NCI-H510A treated with DMSO at 0.1 percent for 48 hours (cell line): ENCODE measurements around the gene ORAI1.
"Not testable (repeated sequence)": the region's sequence is repeated elsewhere in the genome, so short reads cannot be mapped to it uniquely, and the experiment has no call there.

Source experiments
- DNase-seq: peaks from one replicate; lab custom pipeline; 2025; lab: John Stamatoyannopoulos, UW

ORAI1 gene

GRCh38 chr12:121626087-121626852, at the start of gene ORAI1:
TSS of gene ORAI1 (plus strand) at chr12:121626530.
- DNase-seq, result peak; percentile 95

- no peak for DNase-seq
Measured at GRCh38 chr12:121576851-121577391, 49.4 kb upstream of the ORAI1 start.

GRCh38 chr12:121577443-121578180, 48.7 kb upstream of the ORAI1 start:
- no peak for DNase-seq

GRCh38 chr12:121578230-121579189, 47.8 kb upstream of the ORAI1 start:
- DNase-seq, result no peak

GRCh38 chr12:121579190-121579791, 47.0 kb upstream of the ORAI1 start:
- DNase-seq, result peak; percentile 52

GRCh38 chr12:121579981-121580868, 46.1 kb upstream of the ORAI1 start:
- DNase-seq, result peak; percentile 92

- DNase-seq, result peak; percentile 50
Measured at GRCh38 chr12:121580959-121581685, 45.2 kb upstream of the ORAI1 start, which contains the start of gene KDM2B. TSS of gene KDM2B (minus strand) at chr12:121581023. CDS start at chr12:121580911, 112 bp downstream.

GRCh38 chr12:121581686-121582429, 44.5 kb upstream of the ORAI1 start:
- peak; percentile 36 for DNase-seq

- DNase-seq, result no peak
Measured at GRCh38 chr12:121582583-121583333, 43.6 kb upstream of the ORAI1 start.

GRCh38 chr12:121583334-121583661, 43.0 kb upstream of the ORAI1 start:
- not testable (repeated sequence) for DNase-seq

GRCh38 chr12:121584885-121585284, 41.4 kb upstream of the ORAI1 start:
- DNase-seq, result not testable (repeated sequence)

- DNase-seq, result no peak
Measured at GRCh38 chr12:121590476-121591143, 35.7 kb upstream of the ORAI1 start.

- no peak for DNase-seq
Measured at GRCh38 chr12:121592320-121592719, 34.0 kb upstream of the ORAI1 start.

- DNase-seq, result no peak
Measured at GRCh38 chr12:121595520-121595919, 30.8 kb upstream of the ORAI1 start.

- DNase-seq, result no peak
Measured at GRCh38 chr12:121596526-121596925, 29.8 kb upstream of the ORAI1 start.

- no peak for DNase-seq
Measured at GRCh38 chr12:121600702-121601336, 25.5 kb upstream of the ORAI1 start.

- no peak for DNase-seq
Measured at GRCh38 chr12:121602766-121603165, 23.6 kb upstream of the ORAI1 start.
